NCI-H1105 treated with DMSO at 0.1 percent for 48 hours (cell line): Measurements from ENCODE around the gene TMEM74B.

Source experiments
- DNase-seq: peaks from one replicate; lab custom pipeline; 2025; lab: John Stamatoyannopoulos, UW

Gene TMEM74B

GRCh38 chr20:1137236-1137635, 47.5 kb downstream of the TMEM74B start:
- DNase-seq: no peak

GRCh38 chr20:1134836-1135235, 49.9 kb downstream of the TMEM74B start:
- no peak for DNase-seq

- DNase-seq: no peak
Observed at GRCh38 chr20:1134355-1134754, 50.4 kb downstream of the TMEM74B start.

GRCh38 chr20:1131354-1131753, 53.4 kb downstream of the TMEM74B start:
- no peak for DNase-seq

- no peak for DNase-seq
Observed at GRCh38 chr20:1130847-1131246, 53.9 kb downstream of the TMEM74B start.
